Hepatocyte (in vitro differentiated cells): ENCODE measurements around the gene NOC2L. TPM values are rescaled to one million over a fixed set of nuclear protein-coding genes. Genes with fewer than 3 reads are reported as not detected.

Experiments
- DNase-seq: peaks from one replicate; pipeline ENCODE4 v3.0.0-alpha.2; 2016; ENCODE audit warnings: low spot score
- H2AFZ ChIP-seq: fragments of 200-600 bp; sonication (generic); 2 replicates; pipeline ENCODE4 v1.6.0; 2016; ENCODE audit warnings: antibody characterized with exemption, mild to moderate bottlenecking
- H3K27ac ChIP-seq: fragments of 200-600 bp; sonication (generic); 2 replicates; pipeline ENCODE4 v1.5.1; 2016; ENCODE audit warnings: mild to moderate bottlenecking
- H3K27me3 ChIP-seq: fragments of 200-600 bp; sonication (generic); 2 replicates; pipeline ENCODE4 v1.6.1; 2016
- H3K36me3 ChIP-seq: fragments of 200-600 bp; sonication (generic); replicated peaks from 2 replicates; pipeline ENCODE4 v1.5.1; 2016; ENCODE audit warnings: low read depth; ENCODE audit not compliant: insufficient read depth
- H3K4me1 ChIP-seq: fragments of 200-600 bp; sonication (generic); 2 replicates; pipeline ENCODE4 v1.5.1; 2016; ENCODE audit warnings: mild to moderate bottlenecking, moderate library complexity; ENCODE audit not compliant: insufficient read depth
- H3K4me2 ChIP-seq: fragments of 200-600 bp; sonication (generic); 2 replicates; pipeline ENCODE4 v1.6.0; 2016
- H3K4me3 ChIP-seq: fragments of 200-600 bp; sonication (generic); 2 replicates; pipeline ENCODE4 v1.5.1; 2016; ENCODE audit warnings: mild to moderate bottlenecking
- H3K79me2 ChIP-seq: fragments of 200-600 bp; sonication (generic); 2 replicates; pipeline ENCODE4 v1.6.0; 2017; ENCODE audit warnings: mild to moderate bottlenecking
- H3K9me2 ChIP-seq: fragments of 200-600 bp; sonication (generic); replicated peaks from 2 replicates; pipeline ENCODE4 v1.6.0; 2017; ENCODE audit warnings: mild to moderate bottlenecking; ENCODE audit not compliant: insufficient read depth
- H3K9me3 ChIP-seq: fragments of 200-600 bp; sonication (generic); 2 replicates; pipeline ENCODE4 v1.5.1; 2016; ENCODE audit warnings: low read depth, mild to moderate bottlenecking
- H4K20me1 ChIP-seq: fragments of 200-600 bp; sonication (generic); 2 replicates; pipeline ENCODE4 v1.6.0; 2016; ENCODE audit warnings: mild to moderate bottlenecking; ENCODE audit not compliant: insufficient read depth, poor library complexity, severe bottlenecking
- CTCF ChIP-seq: fragments of 200-600 bp; sonication (generic); IDR thresholded peaks from 2 replicates; pipeline ENCODE4 v1.5.1; 2016; ENCODE audit warnings: antibody characterized with exemption, mild to moderate bottlenecking; ENCODE audit not compliant: poor library complexity
- EZH2 ChIP-seq: fragments of 200-600 bp; sonication (generic); IDR thresholded peaks from 2 replicates; pipeline ENCODE4 v1.6.1; 2016; ENCODE audit warnings: antibody characterized with exemption, mild to moderate bottlenecking, borderline replicate concordance
- EZH2phosphoT487 ChIP-seq: fragments of 200-600 bp; sonication (generic); IDR thresholded peaks from one replicate; pipeline ENCODE4 v1.6.1; 2018; ENCODE audit warnings: antibody characterized with exemption, mild to moderate bottlenecking, low read depth, moderate library complexity; ENCODE audit not compliant: unreplicated experiment, severe bottlenecking
- WGBS: methylation state at CpG from one replicate; pipeline ENCODE4 v1.1.6; 2016; ENCODE audit warnings: low lambda C conversion rate; ENCODE audit errors: missing lambda C conversion rate; 5-methylcytosine and 5-hydroxymethylcytosine counted together
- polyA plus RNA-seq: library from polyadenylated mRNA; unstranded; fragments of >200 nt; fragmentation: Nextera tagmentation; extraction: Ambion mirVana; gene quantifications from 2 replicates; pipeline ENCODE4 v1.2.1, GENCODE V29; 2016
- total RNA-seq: library from RNA; depleted of rRNA; stranded (reverse); fragments of >200 nt; gene quantifications from 2 replicates; pipeline ENCODE4 v1.2.3, GENCODE V29; 2014

NOC2L gene
- 29.3 and 44.3 TPM in 2 replicates for total RNA-seq
- 66.6 and 68.1 TPM in 2 replicates for polyA plus RNA-seq

- peak within 1 kb of the TSS; percentile 43 for H2AFZ ChIP-seq
- H3K36me3 ChIP-seq, result no peaks in the 10 kb centered on the region
- H3K27ac ChIP-seq, result peak within 1 kb of the TSS; percentile 43
Measured at GRCh38 chr1:958823-959730, at the start of gene NOC2L. NOC2L (minus strand) TSS chr1:959256; CDS start chr1:959240, 16 bp downstream.

GRCh38 chr1:1006305-1007159 lies 47.5 kb upstream of the NOC2L start:
- no peaks in the 10 kb centered on the region for H3K36me3 ChIP-seq
- DNase-seq, result peak; percentile 89
- H3K9me3 ChIP-seq, result no peaks in the 10 kb centered on the region
- H2AFZ ChIP-seq, result no peak overlapping the region
- TF ChIP-seq EZH2phosphoT487 (no peak), EZH2 (no peak), CTCF (no peak)
- H3K4me3 ChIP-seq, result no peak overlapping the region
- H3K4me1 ChIP-seq, result peaks cover 26% of the 10 kb centered on the region
- 76% methylated on average over 35 of the region's 37 CpGs for WGBS
- H3K27ac ChIP-seq, result peak overlapping the region; percentile 97
- peaks cover 10% of the 10 kb centered on the region for H3K79me2 ChIP-seq
- no peaks in the 10 kb centered on the region for H3K27me3 ChIP-seq
- H4K20me1 ChIP-seq, result no peaks in the 10 kb centered on the region
- H3K4me2 ChIP-seq, result peak overlapping the region; percentile 57
- H3K9me2 ChIP-seq, result no peaks in the 10 kb centered on the region

More at GRCh38 chr1:958823-959730, at the start of gene NOC2L:
- Histone ChIP-seq H3K27me3 (no peaks in the 10 kb centered on the region), H3K4me2 (peak within 1 kb of the TSS; percentile 98), H3K4me3 (peak within 1 kb of the TSS; percentile 100), H3K9me3 (no peaks in the 10 kb centered on the region), H3K9me2 (no peaks in the 10 kb centered on the region), H4K20me1 (peaks cover 7% of the 10 kb centered on the region), H3K79me2 (peaks cover 20% of the 10 kb centered on the region), H3K4me1 (peaks cover 3% of the 10 kb centered on the region)
- peak; percentile 94 for DNase-seq
- TF ChIP-seq EZH2, result no peak
- TF ChIP-seq EZH2phosphoT487, result no peak
- no peak for TF ChIP-seq CTCF
- WGBS, result 11% methylated on average over 68 of the region's 101 CpGs

DNA sequence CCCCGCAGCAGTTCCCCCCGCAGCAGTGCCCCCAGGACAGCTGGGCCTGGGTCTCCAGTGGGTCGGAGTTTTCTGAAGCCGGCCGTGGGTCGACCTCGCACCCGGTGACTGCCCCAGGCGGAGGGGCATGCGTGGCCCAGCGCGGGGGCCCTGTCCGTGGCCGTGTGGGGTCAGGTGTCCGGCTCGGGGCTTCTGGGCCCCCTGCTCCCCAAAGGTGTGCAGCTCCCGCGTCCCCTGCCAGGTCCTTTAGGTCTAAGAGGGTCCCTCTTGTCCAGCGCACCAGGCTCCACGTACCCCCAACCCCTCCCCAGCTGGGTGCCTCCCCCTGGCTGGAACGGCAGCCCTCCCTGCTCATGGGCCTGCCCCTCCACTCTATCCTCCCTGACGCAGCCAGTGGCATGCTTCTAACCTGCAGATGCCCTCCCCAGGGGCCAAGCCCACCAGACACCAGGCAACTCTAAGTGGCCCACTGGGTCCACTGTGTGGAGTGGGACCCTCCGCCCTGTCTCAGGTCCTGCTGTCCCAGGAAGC lies 46.8 kb upstream of the NOC2L start:
- H3K9me2 ChIP-seq, result no peaks in the 10 kb centered on the region
- peak overlapping the region; percentile 97 for H3K27ac ChIP-seq
- peaks cover 32% of the 10 kb centered on the region for H3K4me1 ChIP-seq
- DNase-seq, result no peak
- peak overlapping the region; percentile 57 for H3K4me2 ChIP-seq
- TF ChIP-seq EZH2, result no peak
- TF ChIP-seq CTCF, result no peak
- no peak for TF ChIP-seq EZH2phosphoT487
- H3K4me3 ChIP-seq, result no peak overlapping the region
- no peak overlapping the region for H2AFZ ChIP-seq
- H3K9me3 ChIP-seq, result no peaks in the 10 kb centered on the region
- no peaks in the 10 kb centered on the region for H3K36me3 ChIP-seq
- H3K27me3 ChIP-seq, result no peaks in the 10 kb centered on the region
- peaks cover 16% of the 10 kb centered on the region for H3K79me2 ChIP-seq
- 77% methylated on average over 17 of the region's 23 CpGs for WGBS
- no peaks in the 10 kb centered on the region for H4K20me1 ChIP-seq
